DOHH2 (cell line): ENCODE measurements around the gene PARD6A.

Source experiments
- H3F3A ChIP-seq: fragments of 200-600 bp; sonication (generic), shearing (Covaris generic); 2 replicates; pipeline ENCODE4 v1.6.0; 2016; ENCODE audit warnings: antibody characterized with exemption, mild to moderate bottlenecking; ENCODE audit not compliant: control insufficient read depth, insufficient read depth
- H3K27ac ChIP-seq: fragments of 200-600 bp; sonication (generic); 2 replicates; pipeline ENCODE4 v1.5.1; 2014; ENCODE audit warnings: low read depth, mild to moderate bottlenecking, low read length, moderate library complexity
- H3K27me3 ChIP-seq: fragments of 200-600 bp; sonication (generic); 2 replicates; pipeline ENCODE4 v1.6.1; 2014; ENCODE audit warnings: mild to moderate bottlenecking, low read length, mixed read lengths; ENCODE audit not compliant: control insufficient read depth
- H3K36me3 ChIP-seq: fragments of 200-600 bp; sonication (generic); 2 replicates; pipeline ENCODE4 v1.6.1; 2014; ENCODE audit warnings: mild to moderate bottlenecking, low read length, moderate library complexity, mixed read lengths; ENCODE audit not compliant: control insufficient read depth
- H3K4me1 ChIP-seq: fragments of 200-600 bp; sonication (generic); 2 replicates; pipeline ENCODE4 v1.6.1; 2014; ENCODE audit warnings: mild to moderate bottlenecking, low read length, mixed read lengths; ENCODE audit not compliant: control insufficient read depth
- H3K4me2 ChIP-seq: fragments of 200-600 bp; sonication (generic); 2 replicates; pipeline ENCODE4 v1.6.0; 2014; ENCODE audit warnings: mild to moderate bottlenecking, low read length, moderate library complexity
- H3K4me3 ChIP-seq: fragments of 200-600 bp; sonication (generic); 2 replicates; pipeline ENCODE4 v1.5.1; 2014; ENCODE audit warnings: mild to moderate bottlenecking, low read length, mixed read lengths
- H3K79me2 ChIP-seq: fragments of 200-600 bp; sonication (generic); 2 replicates; pipeline ENCODE4 v1.6.1; 2014; ENCODE audit warnings: mild to moderate bottlenecking, low read length, mixed read lengths; ENCODE audit not compliant: control insufficient read depth
- H3K9me2 ChIP-seq: fragments of 200-600 bp; sonication (generic); replicated peaks from 2 replicates; pipeline ENCODE4 v1.6.1; 2014; ENCODE audit warnings: mild to moderate bottlenecking, low read length, mixed read lengths; ENCODE audit not compliant: control insufficient read depth
- H3K9me3 ChIP-seq: fragments of 200-600 bp; sonication (generic); 2 replicates; pipeline ENCODE4 v1.6.1; 2014; ENCODE audit warnings: antibody characterized with exemption, low read length, mixed read lengths; ENCODE audit not compliant: control insufficient read depth, insufficient read depth
- H4K20me1 ChIP-seq: fragments of 200-600 bp; sonication (generic); 2 replicates; pipeline ENCODE4 v1.6.0; 2014; ENCODE audit warnings: low read depth, mild to moderate bottlenecking, antibody characterized with exemption, low read length, moderate library complexity; ENCODE audit not compliant: control insufficient read depth, insufficient read depth
- CTCF ChIP-seq: fragments of 200-600 bp; sonication (generic); IDR thresholded peaks from one replicate; pipeline ENCODE4 v1.5.1; 2014; ENCODE audit warnings: antibody characterized with exemption, mild to moderate bottlenecking, low read depth, low read length; ENCODE audit not compliant: poor library complexity, severe bottlenecking
- EZH2phosphoT487 ChIP-seq: fragments of 200-600 bp; sonication (generic); IDR thresholded peaks from 2 replicates; pipeline ENCODE4 v1.6.1; 2017; ENCODE audit warnings: borderline replicate concordance, mild to moderate bottlenecking, antibody characterized with exemption, low read length, moderate library complexity, mixed read lengths

The PARD6A gene

GRCh38 chr16:67647111-67647651, 13.6 kb upstream of the PARD6A start:
- Histone ChIP-seq H3F3A (peaks cover 4% of the 10 kb centered on the region), H3K27ac (no peak overlapping the region), H3K4me3 (no peak overlapping the region), H3K9me3 (no peaks in the 10 kb centered on the region), H3K27me3 (no peaks in the 10 kb centered on the region), H3K4me2 (no peak overlapping the region), H4K20me1 (no peaks in the 10 kb centered on the region), H3K79me2 (peaks cover 24% of the 10 kb centered on the region), H3K9me2 (no peaks in the 10 kb centered on the region), H3K4me1 (peaks cover 25% of the 10 kb centered on the region), H3K36me3 (peaks cover 60% of the 10 kb centered on the region)
- no peak for TF ChIP-seq CTCF
- TF ChIP-seq EZH2phosphoT487, result no peak

- H4K20me1 ChIP-seq, result no peaks in the 10 kb centered on the region
- TF ChIP-seq EZH2phosphoT487 (no peak), CTCF (no peak)
- no peak overlapping the region for H3K4me2 ChIP-seq
- H3F3A ChIP-seq, result peaks cover 4% of the 10 kb centered on the region
- H3K4me1 ChIP-seq, result peaks cover 25% of the 10 kb centered on the region
- no peak overlapping the region for H3K27ac ChIP-seq
- H3K9me2 ChIP-seq, result no peaks in the 10 kb centered on the region
- H3K9me3 ChIP-seq, result no peaks in the 10 kb centered on the region
- H3K27me3 ChIP-seq, result no peaks in the 10 kb centered on the region
- peaks cover 24% of the 10 kb centered on the region for H3K79me2 ChIP-seq
- H3K4me3 ChIP-seq, result no peak overlapping the region
- peaks cover 62% of the 10 kb centered on the region for H3K36me3 ChIP-seq
Measured at GRCh38 chr16:67647681-67648080, 13.1 kb upstream of the PARD6A start.

GRCh38 chr16:67648088-67648763, 12.5 kb upstream of the PARD6A start:
- Histone ChIP-seq H3K27ac (no peak overlapping the region), H3K4me2 (no peak overlapping the region), H3K4me3 (no peak overlapping the region), H3K27me3 (no peaks in the 10 kb centered on the region), H3K36me3 (peaks cover 62% of the 10 kb centered on the region), H3K9me3 (no peaks in the 10 kb centered on the region), H3K79me2 (peaks cover 24% of the 10 kb centered on the region), H3F3A (peaks cover 4% of the 10 kb centered on the region), H4K20me1 (no peaks in the 10 kb centered on the region), H3K4me1 (peaks cover 25% of the 10 kb centered on the region), H3K9me2 (no peaks in the 10 kb centered on the region)
- no peak for TF ChIP-seq EZH2phosphoT487
- TF ChIP-seq CTCF, result no peak
